ENCODE results near the gene NBPF3. TPM values are rescaled to one million over a fixed set of nuclear protein-coding genes. Genes with fewer than 3 reads are reported as not detected.

Gene NBPF3
- total RNA-seq, 1 experiment from 2014 or later = 15.8 TPM

- Histone ChIP-seq H3K79me1 (ENCODE audit: insufficient read depth, low read depth, low read length, poor library complexity, severe bottlenecking) (no peaks in the 10 kb centered on the region), H3K27me3 (ENCODE audit: insufficient read depth, low read length) (peaks cover 2% of the 10 kb centered on the region; the same call in 1 of the 2 replicates), H2AK5ac (ENCODE audit: insufficient read length, low read length) (no peak overlapping the region), H3K79me2 (ENCODE audit: insufficient read depth, low read length) (no peaks in the 10 kb centered on the region), H3K14ac (ENCODE audit: insufficient read depth, low read length) (no peak overlapping the region), H4K5ac (ENCODE audit: insufficient read length, low read depth, low read length) (no peak overlapping the region), H3K9ac (ENCODE audit: extremely low read depth, insufficient read length, low read length) (no peak overlapping the region), H4K20me1 (ENCODE audit: control insufficient read depth, insufficient read depth, insufficient read length) (no peaks in the 10 kb centered on the region), H3K9me3 (ENCODE audit: control insufficient read depth, low read depth, low read length) (no peaks in the 10 kb centered on the region), H3K4me1 (ENCODE audit: insufficient read depth, low read length) (peaks cover 2% of the 10 kb centered on the region; the same call in 1 of the 2 replicates), H4K8ac (replicated peaks; ENCODE audit: insufficient read length, low read depth, low read length) (no peak overlapping the region), H2BK20ac (ENCODE audit: low read depth, low read length, poor library complexity, severe bottlenecking) (no peak overlapping the region), H2BK5ac (ENCODE audit: insufficient read length, low read length) (no peak overlapping the region), H3K4ac (ENCODE audit: low read depth, low read length) (no peak overlapping the region), H3K4me2 (ENCODE audit: insufficient read depth, insufficient read length, low read length) (no peak overlapping the region), H3K18ac (ENCODE audit: insufficient read length, low read depth, low read length) (no peak overlapping the region), H2BK120ac (ENCODE audit: low read depth, low read length, poor library complexity, severe bottlenecking) (no peak overlapping the region), H4K91ac (ENCODE audit: insufficient read length, low read depth, low read length) (no peak overlapping the region), H2BK15ac (ENCODE audit: low read depth, low read length) (no peak overlapping the region), H3T11ph (ENCODE audit: low read length) (no peak overlapping the region), H3K23ac (ENCODE audit: insufficient read length, low read depth, low read length) (no peak overlapping the region), H3K27ac (ENCODE audit: insufficient read length, low read depth, low read length) (no peak overlapping the region), H2BK12ac (ENCODE audit: insufficient read length, low read depth, low read length) (no peak overlapping the region), H3K23me2 (ENCODE audit: insufficient read length, low read depth, low read length, poor library complexity, severe bottlenecking) (no peaks in the 10 kb centered on the region), H3K56ac (ENCODE audit: insufficient read length, low read depth, low read length) (no peak overlapping the region), H2AFZ (ENCODE audit: low read length) (no peak overlapping the region)
- Mint-ChIP-seq H3K27ac (no peak overlapping the region), H3K27me3 (ENCODE audit: low read depth) (peaks cover 22% of the 10 kb centered on the region), H3K4me1 (peaks cover 12 to 18% of the 10 kb centered on the region in 2 experiments), H3K4me3 (no peak overlapping the region), H3K36me3 (ENCODE audit: insufficient read depth in 1 of 3, low read depth in 3 of 3) (no peaks in the 10 kb centered on the region), H3K9me3 (peaks cover 2 to 7% of the 10 kb centered on the region in 2 experiments; a peak in 2 of 5 replicates)
- TF ChIP-seq CTCF (conservative IDR thresholded peaks at IDR 0.05) = peak; percentile 59
- DNase-seq = peak; percentile 73
- WGBS (ENCODE audit: extremely low coverage, insufficient read length, low lambda C conversion rate) = no CpG with 5 or more reads among the region's 7 CpGs
Measured at GRCh38 chr1:21497466-21498061, 57.6 kb downstream of the NBPF3 start.

All from H9 (cell line).